ENCODE results near the gene SUOX. TPM values are rescaled to one million over a fixed set of nuclear protein-coding genes. Genes with fewer than 3 reads are reported as not detected.

The SUOX gene
- polyA plus RNA-seq, 1 of the 3 experiments (the other 2 are of a cell fraction) = 23.2 TPM

GRCh38 chr12:56038022-56038655, 41.1 kb downstream of the SUOX start:
- H4K20me1 ChIP-seq (ENCODE audit: insufficient read depth) = peaks cover 7% of the 10 kb centered on the region
- H3K27ac ChIP-seq (ENCODE audit: low read depth in 2 of 2, low read length in 1 of 2) = no peak overlapping the region
- peaks cover 13% of the 10 kb centered on the region for H3K79me2 ChIP-seq (ENCODE audit: insufficient read depth)
- H3K9me3 ChIP-seq = no peaks in the 10 kb centered on the region
- H3K4me1 ChIP-seq (ENCODE audit: control insufficient read depth in 1 of 2, insufficient read depth in 2 of 2, low read depth in 1 of 2, low read length in 1 of 2) = peaks cover 3 to 6% of the 10 kb centered on the region in 2 experiments
- H3K36me3 ChIP-seq (replicated peaks in 1 of 2; ENCODE audit: control insufficient read depth in 1 of 2, insufficient read depth in 2 of 2, low read length in 1 of 2) = peaks cover 8 to 24% of the 10 kb centered on the region in 2 experiments
- no peak overlapping the region for H2AFZ ChIP-seq (ENCODE audit: low read depth)
- H3K27me3 ChIP-seq (ENCODE audit: insufficient read depth) = no peaks in the 10 kb centered on the region
- 76% methylated on average over 2 of the region's 2 CpGs for WGBS (ENCODE audit: low lambda C conversion rate)
- no peak for DNase-seq
- no peaks in the 10 kb centered on the region for H3K9me2 ChIP-seq
- CTCF ChIA-PET = interaction anchor here (1.0 to 5.1 kb wide), 3 partner anchors 9 to 42 kb away, joined by 3 to 46 read pairs (median 21); partner anchors contain the start of gene SUOX
- H3K4me3 ChIP-seq (ENCODE audit: low read depth in 2 of 2, low read length in 1 of 2) = no peak overlapping the region
- H3F3A ChIP-seq (replicated peaks; ENCODE audit: insufficient read depth) = peaks cover 6% of the 10 kb centered on the region
- TF ChIP-seq EP300 (IDR thresholded peaks at IDR 0.05; ENCODE audit: borderline replicate concordance in 1 of 2, low read depth in 1 of 2, low read length in 1 of 2) = no peak
- TF ChIP-seq PBX3 (IDR thresholded peaks at IDR 0.05) = no peak
- TF ChIP-seq FOXM1 (IDR thresholded peaks at IDR 0.05; ENCODE audit: low read depth) = no peak
- no peak for TF ChIP-seq FOXJ3 (CRISPR knock-in tag; IDR thresholded peaks at IDR 0.05)
- TF ChIP-seq EZH2phosphoT487 (IDR thresholded peaks at IDR 0.05; ENCODE audit: borderline replicate concordance, low read depth) = no peak
- TF ChIP-seq FOSL2 (IDR thresholded peaks at IDR 0.05; ENCODE audit: borderline replicate concordance, low read depth) = no peak
- TF ChIP-seq RXRA (IDR thresholded peaks at IDR 0.05; ENCODE audit: borderline replicate concordance, low read depth) = no peak
- TF ChIP-seq USF1 (IDR thresholded peaks at IDR 0.05; ENCODE audit: borderline replicate concordance, low read depth) = no peak
- no peak for TF ChIP-seq JUND (IDR thresholded peaks at IDR 0.05)
- TF ChIP-seq REST (IDR thresholded peaks at IDR 0.05; ENCODE audit: low read depth, low read length) = no peak
- no peak for TF ChIP-seq POLR2AphosphoS5 (IDR thresholded peaks at IDR 0.05; ENCODE audit: low read depth, low read length)
- no peak for TF ChIP-seq NRF1 (IDR thresholded peaks at IDR 0.05; ENCODE audit: low read depth, low read length)
- no peak for TF ChIP-seq ELF1 (IDR thresholded peaks at IDR 0.05)
- POLR2A ChIA-PET = no interaction called here
- no peak overlapping the region for H3K4me2 ChIP-seq
- H3K9ac ChIP-seq = no peak overlapping the region

All from SK-N-SH (cell line).